HG03565 (cell line): ENCODE results near the gene ANKRD10.

Source experiments
- ATAC-seq: cut with Tn5 transposase; IDR thresholded peaks from one replicate; pipeline ENCODE4 v1.9.1; 2021; ENCODE audit warnings: mild to moderate bottlenecking, moderate library complexity; ENCODE audit not compliant: unreplicated experiment

Gene ANKRD10

DNA sequence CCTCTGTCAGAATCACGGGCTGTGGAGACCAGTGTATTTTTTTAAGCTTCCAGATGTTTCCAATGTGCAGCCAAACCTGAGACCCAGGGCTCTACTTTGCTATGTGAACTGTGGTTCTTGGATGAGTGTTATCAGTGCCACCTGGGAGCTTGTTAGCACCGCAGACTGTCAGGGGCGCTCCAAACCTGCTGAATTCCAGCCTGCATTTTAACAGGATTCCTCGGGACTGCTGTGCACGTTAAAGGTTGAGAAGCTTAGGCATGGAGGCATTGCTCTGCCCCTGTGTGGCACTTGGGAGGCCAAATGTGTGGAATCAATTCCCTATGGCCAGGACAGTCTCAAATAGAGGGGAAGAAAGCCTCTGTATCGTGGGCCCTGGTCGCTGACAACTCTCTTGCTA lies 80.3 kb downstream of the ANKRD10 start:
- no peak for ATAC-seq

GRCh38 chr13:110832531-110832930 lies 82.3 kb downstream of the ANKRD10 start:
- no peak for ATAC-seq

GRCh38 chr13:110832205-110832479 lies 82.7 kb downstream of the ANKRD10 start:
- ATAC-seq: no peak

DNA sequence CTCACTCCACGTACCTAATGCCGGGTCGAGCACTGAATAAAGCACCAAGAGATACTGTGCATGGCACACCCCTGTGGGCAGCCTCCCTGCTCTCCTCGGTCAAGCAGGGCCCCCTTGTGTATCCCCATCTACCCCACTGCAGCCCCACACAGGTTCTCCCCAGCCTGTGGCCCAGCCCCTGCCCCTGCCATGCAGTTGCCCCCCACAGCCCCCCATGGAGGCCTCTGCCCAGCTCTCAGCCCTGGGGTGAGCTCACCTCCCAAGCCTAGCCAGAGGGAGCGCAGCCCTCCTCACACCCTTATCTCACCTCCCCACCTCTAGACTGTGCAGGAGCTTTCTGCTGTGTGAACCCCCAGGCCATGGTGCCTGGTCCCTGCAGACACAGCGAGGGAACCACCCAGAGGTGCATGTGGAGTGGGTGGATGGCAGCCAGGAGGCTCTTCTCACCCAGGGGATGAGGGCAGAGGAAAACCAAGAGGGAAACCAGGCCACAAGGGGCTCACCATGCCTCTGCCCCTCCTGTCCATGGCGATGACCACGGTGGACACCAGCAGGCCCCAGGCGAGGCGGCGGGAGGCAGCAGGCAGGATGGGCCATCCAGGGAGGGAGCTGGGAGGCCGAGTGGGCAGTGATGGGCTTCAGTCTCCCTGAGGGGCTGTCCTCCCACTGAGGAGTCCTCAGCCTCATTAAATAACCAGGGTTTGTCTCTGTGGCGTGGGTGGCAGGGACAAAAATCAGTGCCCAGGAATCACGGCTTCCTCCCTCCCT lies 83.2 kb downstream of the ANKRD10 start:
- no peak for ATAC-seq

GRCh38 chr13:110830800-110831371 lies 84.0 kb downstream of the ANKRD10 start:
- ATAC-seq: no peak

DNA sequence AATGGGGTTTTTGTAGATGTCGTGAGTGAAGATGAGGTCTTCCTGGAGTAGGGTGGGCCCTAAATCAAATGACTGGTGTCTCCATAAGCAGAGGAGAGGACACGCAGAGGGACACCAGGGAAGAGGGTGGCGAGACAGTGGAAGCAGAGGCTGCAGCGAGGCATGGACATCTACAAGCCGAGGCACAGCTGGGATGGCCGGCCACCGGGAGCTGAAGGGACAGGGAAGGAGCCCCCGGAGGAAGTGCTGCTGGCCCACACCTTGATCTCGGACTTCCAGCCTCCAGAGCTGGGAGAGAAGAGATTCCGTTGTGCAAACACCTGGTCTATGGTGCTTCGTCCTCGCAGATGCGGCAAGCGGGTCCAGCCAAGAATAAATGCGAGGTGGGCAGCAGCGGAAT lies 84.5 kb downstream of the ANKRD10 start:
- no peak for ATAC-seq

- no peak for ATAC-seq
These were observed 85.4 kb downstream of the ANKRD10 start for GRCh38 chr13:110829486-110829885.

DNA sequence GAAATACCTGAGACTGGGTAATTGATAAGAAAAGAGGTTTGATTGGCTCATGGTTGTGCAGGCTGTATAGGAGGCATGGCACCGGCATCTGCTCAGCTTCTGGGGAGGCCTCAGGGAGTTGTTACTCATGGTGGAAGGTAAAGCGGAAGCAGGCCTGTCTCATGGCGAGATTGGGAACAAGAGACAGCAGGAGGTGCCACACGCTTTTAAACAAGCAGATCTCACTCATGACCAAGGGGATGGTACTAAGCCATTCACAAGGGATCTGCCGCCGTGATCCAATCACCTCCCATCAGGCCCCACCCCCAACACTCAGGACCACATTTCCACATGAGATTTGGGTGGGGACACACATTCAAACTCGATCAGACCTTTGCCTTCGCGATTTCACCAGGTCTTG lies 86.2 kb downstream of the ANKRD10 start:
- ATAC-seq: no peak
